GM12878 (cell line): Measurements from ENCODE around the gene EDNRB. TPM values are rescaled to one million over a fixed set of nuclear protein-coding genes. Genes with fewer than 3 reads are reported as not detected.

Source experiments
- ATAC-seq: fragments of 200-7000 bp; cut with Tn5 transposase; 3 replicates; pipeline ENCODE4 v1.9.1; 2020; ENCODE audit warnings: mild to moderate bottlenecking, moderate library complexity
- BruUV-seq: library from RNA; stranded (reverse); fragments of 400-500 nt; replicated peaks from 2 replicates; lab custom pipeline; 2021; lab: Mats Ljungman, UMichigan
- CTCF ChIA-PET: fragments of 300-600 bp; sonication (Branson Sonifier 250); formaldehyde crosslinking; extraction: SDS; loops from one replicate; lab custom pipeline; 2021; ENCODE audit warnings: inconsistent platforms; lab: Yijun Ruan, JAX
- POLR2A ChIA-PET: fragments of 350-600 bp; formaldehyde crosslinking; extraction: SDS; loops from one replicate; lab custom pipeline; 2021; ENCODE audit warnings: inconsistent platforms; lab: Charles Lee
- RAD21 ChIA-PET: fragments of 300-600 bp; sonication (Branson Sonifier 250); formaldehyde crosslinking; loops from one replicate; lab custom pipeline; 2023; ENCODE audit warnings: antibody characterized with exemption; ENCODE audit not compliant: unreplicated experiment; lab: Charles Lee
- SMC1A ChIA-PET: fragments of 300-600 bp; sonication (Branson Sonifier 250); formaldehyde crosslinking; loops from one replicate; lab custom pipeline; 2023; ENCODE audit not compliant: unreplicated experiment, uncharacterized antibody; lab: Charles Lee
- DNase-seq: peaks from one replicate; pipeline ENCODE4 v3.0.0-alpha.2; 2011; ENCODE audit warnings: low read depth, low spot score
- FAIRE-seq: peaks from 3 replicates; lab custom pipeline; 2011; peaks lifted over from hg19 to GRCh38; lab: Jason Lieb, UNC
- H2AFZ ChIP-seq: 2 replicates; pipeline ENCODE4 v1.6.0; 2011; ENCODE audit warnings: low read depth, low read length, control low read depth; ENCODE audit not compliant: control insufficient read depth
- H3K27ac ChIP-seq: 2 replicates; pipeline ENCODE4 v1.5.1; 2011; ENCODE audit warnings: control low read depth; ENCODE audit not compliant: control insufficient read depth, insufficient read depth
- H3K27me3 ChIP-seq, 2 experiments: replicated peaks in 1 of 2; 2 replicates each; pipeline versions ENCODE4 v1.6.0 to v1.6.1; 2011; ENCODE audit warnings: low read length in 1 of 2; ENCODE audit not compliant: control insufficient read depth in 2 of 2, insufficient read depth in 2 of 2
- H3K36me3 ChIP-seq, 2 experiments: 2 replicates each; pipeline ENCODE4 v1.5.1; 2011; ENCODE audit warnings: low read length in 1 of 2; ENCODE audit not compliant: control insufficient read depth in 2 of 2, insufficient read depth in 2 of 2
- H3K4me1 ChIP-seq: 2 replicates; pipeline ENCODE4 v1.6.1; 2011; ENCODE audit warnings: mild to moderate bottlenecking, low read length, moderate library complexity, mixed read lengths; ENCODE audit not compliant: control insufficient read depth, insufficient read depth
- H3K4me2 ChIP-seq: 2 replicates; pipeline ENCODE4 v1.6.0; 2011; ENCODE audit warnings: control low read depth; ENCODE audit not compliant: control insufficient read depth, insufficient read depth
- H3K4me3 ChIP-seq: fragments of 200-600 bp; sonication (generic); 2 replicates; pipeline ENCODE4 v1.5.1; 2016
- H3K79me2 ChIP-seq: 2 replicates; pipeline ENCODE4 v1.6.0; 2011; ENCODE audit warnings: low read length; ENCODE audit not compliant: control insufficient read depth, insufficient read depth
- H3K9ac ChIP-seq: 2 replicates; pipeline ENCODE4 v1.8.0; 2011; ENCODE audit warnings: low read length, control low read depth, mixed read lengths; ENCODE audit not compliant: control insufficient read depth, insufficient read depth
- H3K9me3 ChIP-seq: replicated peaks from 3 replicates; pipeline ENCODE4 v1.5.1; 2011; ENCODE audit warnings: mild to moderate bottlenecking, low read length; ENCODE audit not compliant: control insufficient read depth, insufficient read depth
- H4K20me1 ChIP-seq: 2 replicates; pipeline ENCODE4 v1.6.0; 2011; ENCODE audit not compliant: control insufficient read depth, insufficient read depth
- CBX5 ChIP-seq: sonication (generic); IDR thresholded peaks from 2 replicates; pipeline ENCODE4 v1.6.1; 2016; ENCODE audit warnings: low read depth, moderate library complexity, mild to moderate bottlenecking, inconsistent platforms
- FOS ChIP-seq: IDR thresholded peaks from 3 replicates; pipeline ENCODE4 v1.6.1; 2011; ENCODE audit warnings: borderline replicate concordance; ENCODE audit not compliant: insufficient read length; ENCODE audit errors: extremely low read depth
- POLR2A ChIP-seq: IDR thresholded peaks from 2 replicates; pipeline ENCODE4 v1.6.1; 2011; ENCODE audit warnings: low read depth, mild to moderate bottlenecking, low read length
- STAT3 ChIP-seq: IDR thresholded peaks from 2 replicates; pipeline ENCODE4 v1.6.1; 2011; ENCODE audit warnings: low read depth, low read length, improper control_type of control experiment
- TBL1XR1 ChIP-seq: IDR thresholded peaks from 2 replicates; pipeline ENCODE4 v1.6.1; 2012; ENCODE audit warnings: low read depth, low read length, improper control_type of control experiment
- YBX1 ChIP-seq: fragments of 450-650 bp; IDR thresholded peaks from 2 replicates; pipeline ENCODE4 v1.6.1; 2016; ENCODE audit warnings: antibody characterized with exemption
- ZBTB33 ChIP-seq: fragments of 450-650 bp; IDR thresholded peaks from 2 replicates; pipeline ENCODE4 v1.6.1; 2017; ENCODE audit warnings: mild to moderate bottlenecking
- WGBS: methylation state at CpG from one replicate; pipeline ENCODE4 v1.1.6; 2016; ENCODE audit warnings: low lambda C conversion rate; ENCODE audit not compliant: insufficient replicate concordance, insufficient coverage; ENCODE audit errors: missing lambda C conversion rate; 5-methylcytosine and 5-hydroxymethylcytosine counted together
- in situ Hi-C: fragments of 300-500 bp; cut with MboI; formaldehyde crosslinking; loops from 9 replicates; pipeline ENCODE4 v1.14.3; 2018; ENCODE audit warnings: mixed read lengths
- intact Hi-C: fragments of 100-400 bp; cut with micrococcal nuclease; formaldehyde crosslinking; loops from one replicate; pipeline ENCODE4 v1.14.2; 2022; ENCODE audit not compliant: unreplicated experiment
- polyA plus RNA-seq, 11 experiments: library from polyadenylated mRNA; depleted of rRNA in 4 of 11; unstranded in 6 of 11; stranded (reverse) in 5 of 11; fragments of >200 nt; fragmentation: Nextera tagmentation in 4 of 11; fragmentation: Illumina TruSeq in 1 of 11; extraction: Ambion mirVana in 4 of 11; extraction: Trizol in 1 of 11; gene quantifications; 1 replicate in 1 of 11; 2 replicates in 10 of 11; pipeline versions ENCODE4 v1.2.1 to v1.2.3, GENCODE V29; 2011 to 2016; ENCODE audit warnings: inconsistent platforms in 2 of 11, missing spikeins in 2 of 11, low read depth in 1 of 11
- total RNA-seq, 4 experiments: library from RNA; depleted of rRNA in 3 of 4; stranded (reverse); fragments of >200 nt in 3 of 4; fragmentation: Illumina TruSeq in 1 of 4; extraction: Trizol in 1 of 4; gene quantifications; 2 replicates each; pipeline versions ENCODE4 v1.2.1 to v1.2.3, GENCODE V29; 2013 to 2021
- TF ChIP-seq, protein P1 (sequence below): fragments of 150-350 bp; IDR thresholded peaks from 2 replicates; pipeline ENCODE4 v1.6.1; 2014; ENCODE audit warnings: mild to moderate bottlenecking, low read depth, low read length

EDNRB gene
- total and polyA plus RNA-seq, 10 of the 15 experiments (the other 5 are each of a cell fraction or from before 2014, with no cell fraction given), result not detected

DNA sequence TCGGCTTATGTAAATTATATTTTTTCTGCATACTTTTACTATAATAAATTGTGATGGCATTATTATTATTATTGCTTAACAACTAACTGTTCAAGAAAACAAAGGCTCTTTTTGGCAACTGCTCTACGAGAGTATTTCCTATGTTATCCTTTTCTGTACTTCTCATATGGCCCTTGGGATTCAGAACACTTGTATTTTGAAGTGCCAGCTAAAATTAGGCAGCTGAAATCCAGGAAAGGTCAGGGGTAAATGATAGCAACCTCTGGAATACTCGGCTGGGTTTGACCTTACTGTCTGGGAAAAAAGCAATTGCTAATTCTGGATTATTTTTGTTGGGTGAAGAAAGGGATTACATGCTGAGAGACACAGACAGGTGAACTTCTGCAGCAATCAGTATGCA is 23.9 kb downstream of the EDNRB start:
- no peak for FAIRE-seq
- BruUV-seq, result no TSS peak
- no peak overlapping the region for H3K9ac ChIP-seq
- in situ Hi-C loops, result no loop called here
- no peak for DNase-seq
- H3K4me1 ChIP-seq, result no peaks in the 10 kb centered on the region; the same call in 1 of the 2 replicates
- H4K20me1 ChIP-seq, result no peaks in the 10 kb centered on the region
- 60% methylated on average over 3 of the region's 3 CpGs for WGBS
- H2AFZ ChIP-seq, result no peak overlapping the region
- RAD21 ChIA-PET, result no interaction called here
- POLR2A ChIA-PET, result no interaction called here
- SMC1A ChIA-PET, result interaction anchor here (1.1 to 1.3 kb wide), 2 partner anchors 25 to 44 kb away, joined by 3 read pairs; partner anchors contain the start of gene EDNRB
- ATAC-seq, result no peak
- intact Hi-C loops, result no loop called here
- H3K4me2 ChIP-seq, result no peak overlapping the region
- H3K36me3 ChIP-seq, result no peaks in the 10 kb centered on the region
- CTCF ChIA-PET, result no interaction called here
- no peaks in the 10 kb centered on the region for H3K79me2 ChIP-seq
- no peak overlapping the region for H3K27ac ChIP-seq
- H3K27me3 ChIP-seq, result no peaks in the 10 kb centered on the region
- H3K9me3 ChIP-seq, result no peaks in the 10 kb centered on the region
- no peak for TF ChIP-seq STAT3
- no peak for TF ChIP-seq FOS
- no peak for TF ChIP-seq YBX1
- H3K4me3 ChIP-seq, result no peak overlapping the region

DNA sequence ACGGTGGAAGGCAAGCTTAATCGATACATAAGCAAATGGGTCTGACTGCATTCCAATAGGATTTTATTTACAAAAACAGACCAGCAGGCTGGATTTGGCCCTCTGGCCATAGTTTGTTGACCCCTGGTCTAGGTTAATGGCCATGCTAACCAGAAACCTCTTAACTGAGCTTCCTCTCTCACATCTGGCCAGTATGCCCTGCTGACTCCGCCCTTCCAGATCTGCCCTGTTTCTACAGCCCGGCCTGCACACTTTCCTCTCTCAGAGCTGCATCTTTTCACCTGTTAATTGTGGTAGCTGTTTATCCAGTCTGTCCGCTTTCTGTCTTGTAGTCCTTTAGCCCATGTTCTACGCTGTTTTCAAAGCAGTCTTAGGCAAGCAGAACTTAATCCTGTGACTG is 25.6 kb downstream of the EDNRB start:
- no peaks in the 10 kb centered on the region; the same call in 1 of the 2 replicates for H3K4me1 ChIP-seq
- SMC1A ChIA-PET, result interaction anchor here (0.7 to 1.2 kb wide), 2 partner anchors 10 to 15 kb away, joined by 3 read pairs; no protein-coding TSS in a partner anchor
- WGBS, result 83% methylated on average over 6 of the region's 6 CpGs
- in situ Hi-C loops (no loop called here), intact Hi-C loops (no loop called here)
- H4K20me1 ChIP-seq, result no peaks in the 10 kb centered on the region
- H3K9ac ChIP-seq, result no peak overlapping the region
- no peak overlapping the region for H2AFZ ChIP-seq
- no TSS peak for BruUV-seq
- H3K27ac ChIP-seq, result no peak overlapping the region
- DNase-seq, result no peak
- POLR2A ChIA-PET, result interaction anchor here (0.5 kb wide), 1 partner anchor 29 kb away, joined by 3 read pairs; no protein-coding TSS in a partner anchor
- TF ChIP-seq, protein P1, sequence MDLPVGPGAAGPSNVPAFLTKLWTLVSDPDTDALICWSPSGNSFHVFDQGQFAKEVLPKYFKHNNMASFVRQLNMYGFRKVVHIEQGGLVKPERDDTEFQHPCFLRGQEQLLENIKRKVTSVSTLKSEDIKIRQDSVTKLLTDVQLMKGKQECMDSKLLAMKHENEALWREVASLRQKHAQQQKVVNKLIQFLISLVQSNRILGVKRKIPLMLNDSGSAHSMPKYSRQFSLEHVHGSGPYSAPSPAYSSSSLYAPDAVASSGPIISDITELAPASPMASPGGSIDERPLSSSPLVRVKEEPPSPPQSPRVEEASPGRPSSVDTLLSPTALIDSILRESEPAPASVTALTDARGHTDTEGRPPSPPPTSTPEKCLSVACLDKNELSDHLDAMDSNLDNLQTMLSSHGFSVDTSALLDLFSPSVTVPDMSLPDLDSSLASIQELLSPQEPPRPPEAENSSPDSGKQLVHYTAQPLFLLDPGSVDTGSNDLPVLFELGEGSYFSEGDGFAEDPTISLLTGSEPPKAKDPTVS, result no peak
- TF ChIP-seq POLR2A (no peak), CBX5 (no peak), ZBTB33 (no peak), TBL1XR1 (no peak)
- no peaks in the 10 kb centered on the region for H3K36me3 ChIP-seq
- no peak for FAIRE-seq
- H3K4me2 ChIP-seq, result no peak overlapping the region
- no peak overlapping the region for H3K4me3 ChIP-seq
- RAD21 ChIA-PET, result no interaction called here
- no peaks in the 10 kb centered on the region for H3K9me3 ChIP-seq
- H3K27me3 ChIP-seq, result no peaks in the 10 kb centered on the region
- no peaks in the 10 kb centered on the region for H3K79me2 ChIP-seq
- no peak for ATAC-seq
- CTCF ChIA-PET, result no interaction called here
